Vagina (tissue), 2 donors: ENCODE measurements around the gene ATP8A2.

Experiments used
- CTCF ChIP-seq, 3 experiments: fragments of 450-650 bp in 2 of 3; fragments of 200-600 bp in 1 of 3; sonication (generic) in 1 of 3; IDR thresholded peaks; one replicate each; pipeline ENCODE4 v1.5.1; 2017 to 2019; ENCODE audit warnings: antibody characterized with exemption in 3 of 3, mild to moderate bottlenecking in 2 of 3, moderate library complexity in 2 of 3
- POLR2A ChIP-seq, 2 donors: fragments of 450-650 bp; IDR thresholded peaks; one replicate each; pipeline ENCODE4 v1.6.1; 2017; ENCODE audit warnings: antibody characterized with exemption in 2 of 2, mild to moderate bottlenecking in 2 of 2, moderate library complexity in 2 of 2

- TF ChIP-seq POLR2A (IDR thresholded peaks at IDR 0.05) (no peak), CTCF (IDR thresholded peaks at IDR 0.05) (no peak)
Measured at GRCh38 chr13:25469169-25469525, 97.4 kb downstream of the ATP8A2 start.
